Astrocyte (in vitro differentiated cells and primary cell): ENCODE data around the gene KIR3DL3. TPM values are rescaled to one million over a fixed set of nuclear protein-coding genes. Genes with fewer than 3 reads are reported as not detected.

Experiments used
- DNase-seq: peaks from one replicate; pipeline ENCODE4 v3.0.0-alpha.2; 2010; ENCODE audit warnings: low read depth
- FAIRE-seq: peaks from 2 replicates; lab custom pipeline; 2011; peaks lifted over from hg19 to GRCh38; lab: Jason Lieb, UNC
- H2AFZ ChIP-seq: 2 replicates; pipeline ENCODE4 v1.6.0; 2012; ENCODE audit warnings: low read depth, low read length, inconsistent platforms
- H3K27ac ChIP-seq: 2 replicates; pipeline ENCODE4 v1.5.1; 2011; ENCODE audit warnings: low read depth, low read length, inconsistent platforms
- H3K27me3 ChIP-seq: 2 replicates; pipeline ENCODE4 v1.6.0; 2011; ENCODE audit warnings: low read length, inconsistent platforms; ENCODE audit not compliant: insufficient read depth
- H3K36me3 ChIP-seq: 2 replicates; pipeline ENCODE4 v1.5.1; 2011; ENCODE audit warnings: low read length, inconsistent platforms; ENCODE audit not compliant: insufficient read depth
- H3K4me1 ChIP-seq: 2 replicates; pipeline ENCODE4 v1.5.1; 2011; ENCODE audit warnings: low read length, inconsistent platforms; ENCODE audit not compliant: insufficient read depth
- H3K4me2 ChIP-seq: 2 replicates; pipeline ENCODE4 v1.6.0; 2012; ENCODE audit warnings: low read length, inconsistent platforms
- H3K4me3 ChIP-seq: 2 replicates; pipeline ENCODE4 v1.5.1; 2011; ENCODE audit warnings: low read depth, mild to moderate bottlenecking, low read length, inconsistent platforms; ENCODE audit not compliant: insufficient read depth
- H3K79me2 ChIP-seq: 2 replicates; pipeline ENCODE4 v1.6.0; 2012; ENCODE audit warnings: mild to moderate bottlenecking, low read length, inconsistent platforms; ENCODE audit not compliant: insufficient read depth
- H3K9ac ChIP-seq: 2 replicates; pipeline ENCODE4 v1.6.0; 2012; ENCODE audit warnings: mild to moderate bottlenecking, low read length, inconsistent platforms
- H3K9me3 ChIP-seq: 2 replicates; pipeline ENCODE4 v1.5.1; 2012; ENCODE audit warnings: low read depth, mild to moderate bottlenecking, low read length, inconsistent platforms; ENCODE audit not compliant: insufficient read depth
- H4K20me1 ChIP-seq: 2 replicates; pipeline ENCODE4 v1.6.0; 2012; ENCODE audit warnings: low read length, inconsistent platforms; ENCODE audit not compliant: insufficient read depth
- H3K27ac Mint-ChIP-seq: one replicate; pipeline ENCODE4 v1.8.0; 2021; ENCODE audit warnings: mild to moderate bottlenecking, mixed read lengths; ENCODE audit not compliant: unreplicated experiment
- H3K27me3 Mint-ChIP-seq: one replicate; pipeline ENCODE4 v1.8.0; 2021; ENCODE audit warnings: low read depth, mixed read lengths; ENCODE audit not compliant: unreplicated experiment
- H3K36me3 Mint-ChIP-seq: one replicate; pipeline ENCODE4 v1.8.0; 2021; ENCODE audit warnings: low read depth, mixed read lengths; ENCODE audit not compliant: unreplicated experiment
- H3K4me1 Mint-ChIP-seq: one replicate; pipeline ENCODE4 v1.8.0; 2021; ENCODE audit warnings: low read depth, mixed read lengths; ENCODE audit not compliant: unreplicated experiment
- H3K4me3 Mint-ChIP-seq: one replicate; pipeline ENCODE4 v1.8.0; 2021; ENCODE audit warnings: mild to moderate bottlenecking, moderate library complexity, mixed read lengths; ENCODE audit not compliant: unreplicated experiment
- H3K9me3 Mint-ChIP-seq: one replicate; pipeline ENCODE4 v1.8.0; 2021; ENCODE audit warnings: mild to moderate bottlenecking, mixed read lengths; ENCODE audit not compliant: unreplicated experiment
- CTCF ChIP-seq: IDR thresholded peaks from 2 replicates; pipeline ENCODE4 v1.5.1; 2011; ENCODE audit warnings: low read depth, mild to moderate bottlenecking, inconsistent platforms, low read length, moderate library complexity; ENCODE audit not compliant: insufficient read depth
- EZH2 ChIP-seq: IDR thresholded peaks from 2 replicates; pipeline ENCODE4 v1.6.1; 2012; ENCODE audit warnings: mild to moderate bottlenecking, low read length, inconsistent platforms; ENCODE audit not compliant: insufficient read depth
- total RNA-seq: library from RNA; stranded (reverse); gene quantifications from 2 replicates; pipeline ENCODE4 v1.2.1, GENCODE V29; 2021

Gene KIR3DL3
- total RNA-seq, 1 donor from 2014 or later, result not detected

GRCh38 chr19:54692298-54692615, 32.0 kb upstream of the KIR3DL3 start:
- TF ChIP-seq CTCF (no peak), EZH2 (no peak)
- Mint-ChIP-seq H3K27me3 (no peaks in the 10 kb centered on the region), H3K27ac (no peak overlapping the region), H3K4me1 (no peaks in the 10 kb centered on the region), H3K9me3 (peaks cover 12% of the 10 kb centered on the region), H3K4me3 (no peak overlapping the region), H3K36me3 (no peaks in the 10 kb centered on the region)
- Histone ChIP-seq H3K9me3 (peaks cover 7% of the 10 kb centered on the region), H4K20me1 (no peaks in the 10 kb centered on the region), H3K79me2 (no peaks in the 10 kb centered on the region), H3K4me2 (no peak overlapping the region), H2AFZ (no peak overlapping the region), H3K4me1 (no peaks in the 10 kb centered on the region), H3K27me3 (no peaks in the 10 kb centered on the region), H3K36me3 (no peaks in the 10 kb centered on the region), H3K9ac (no peak overlapping the region), H3K27ac (no peak overlapping the region), H3K4me3 (no peak overlapping the region)
- FAIRE-seq (no peak), DNase-seq (no peak)

- H3K4me2 ChIP-seq, result no peak overlapping the region
Measured at GRCh38 chr19:54694648-54695047, 29.6 kb upstream of the KIR3DL3 start.

More at GRCh38 chr19:54694648-54695047, 29.6 kb upstream of the KIR3DL3 start:
- H3K27me3 ChIP-seq, result no peaks in the 10 kb centered on the region
- H3K9ac ChIP-seq, result no peak overlapping the region
- no peaks in the 10 kb centered on the region for H3K27me3 Mint-ChIP-seq
- no peak for FAIRE-seq
- no peak overlapping the region for H2AFZ ChIP-seq
- no peak overlapping the region for H3K27ac Mint-ChIP-seq
- H3K4me1 ChIP-seq, result no peaks in the 10 kb centered on the region
- no peaks in the 10 kb centered on the region for H3K36me3 Mint-ChIP-seq
- no peak for DNase-seq
- H3K4me1 Mint-ChIP-seq, result no peaks in the 10 kb centered on the region
- no peaks in the 10 kb centered on the region for H3K79me2 ChIP-seq
- H3K27ac ChIP-seq, result no peak overlapping the region
- no peaks in the 10 kb centered on the region for H3K36me3 ChIP-seq
- TF ChIP-seq EZH2 (no peak), CTCF (no peak)
- peaks cover 12% of the 10 kb centered on the region for H3K9me3 Mint-ChIP-seq
- no peaks in the 10 kb centered on the region for H4K20me1 ChIP-seq
- H3K4me3 Mint-ChIP-seq, result no peak overlapping the region
- H3K4me3 ChIP-seq, result no peak overlapping the region
- H3K9me3 ChIP-seq, result peaks cover 7% of the 10 kb centered on the region
